Measurements from ENCODE around the gene VWC2L. TPM values are rescaled to one million over a fixed set of nuclear protein-coding genes. Genes with fewer than 3 reads are reported as not detected.

Gene VWC2L
- total RNA-seq, 1 experiment from 2014 or later, result not detected

- TF ChIP-seq ZNF425 (CRISPR knock-in tag; conservative IDR thresholded peaks at IDR 0.05), result no peak
Measured at GRCh38 chr2:214579035-214579434, 168.2 kb downstream of the VWC2L start (continued).

DNA sequence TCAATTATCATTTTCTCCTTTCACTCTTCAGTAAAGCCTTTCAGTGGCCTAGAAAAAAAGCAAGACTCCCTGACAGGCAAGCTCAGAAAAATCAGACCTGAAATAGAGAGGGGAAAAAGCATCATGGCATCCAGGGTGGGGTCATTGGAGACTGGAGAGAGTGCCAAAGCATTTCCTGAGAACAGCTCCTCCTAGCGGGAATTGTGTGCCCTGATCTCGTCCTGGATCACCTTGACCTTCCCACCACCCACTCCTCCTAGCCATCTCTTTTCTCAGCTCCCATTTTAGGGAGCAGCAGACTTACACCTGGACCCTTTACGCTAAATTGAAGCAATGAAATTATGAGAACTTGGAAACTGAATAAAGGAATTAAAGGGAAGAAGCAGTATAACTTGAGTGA lies 176.6 kb downstream of the VWC2L start:
- TF ChIP-seq CTCF (IDR thresholded peaks at IDR 0.05), result peak; percentile 49; the same call in 1 of the 2 replicates
- TF ChIP-seq ZNF121 (CRISPR knock-in tag; IDR thresholded peaks at IDR 0.05), result no peak
- no peak for TF ChIP-seq E2F5 (CRISPR knock-in tag; IDR thresholded peaks at IDR 0.05)
- TF ChIP-seq EMX1 (CRISPR knock-in tag; IDR thresholded peaks at IDR 0.05), result no peak
- no peak for TF ChIP-seq ZNF396 (CRISPR knock-in tag; IDR thresholded peaks at IDR 0.05; ENCODE audit: borderline replicate concordance)
- no peak for TF ChIP-seq STAT6 (CRISPR knock-in tag; conservative IDR thresholded peaks at IDR 0.05; ENCODE audit: low read depth)
- TF ChIP-seq OVOL2 (CRISPR knock-in tag; IDR thresholded peaks at IDR 0.05; ENCODE audit: borderline replicate concordance), result no peak
- TF ChIP-seq, protein P1, sequence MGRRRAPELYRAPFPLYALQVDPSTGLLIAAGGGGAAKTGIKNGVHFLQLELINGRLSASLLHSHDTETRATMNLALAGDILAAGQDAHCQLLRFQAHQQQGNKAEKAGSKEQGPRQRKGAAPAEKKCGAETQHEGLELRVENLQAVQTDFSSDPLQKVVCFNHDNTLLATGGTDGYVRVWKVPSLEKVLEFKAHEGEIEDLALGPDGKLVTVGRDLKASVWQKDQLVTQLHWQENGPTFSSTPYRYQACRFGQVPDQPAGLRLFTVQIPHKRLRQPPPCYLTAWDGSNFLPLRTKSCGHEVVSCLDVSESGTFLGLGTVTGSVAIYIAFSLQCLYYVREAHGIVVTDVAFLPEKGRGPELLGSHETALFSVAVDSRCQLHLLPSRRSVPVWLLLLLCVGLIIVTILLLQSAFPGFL (CRISPR knock-in tag; IDR thresholded peaks at IDR 0.05; ENCODE audit: borderline replicate concordance), result no peak
- CTCF ChIA-PET, result interaction anchor here (0.5 to 1.4 kb wide), 14 partner anchors 9 to 483 kb away, joined by 3 to 10 read pairs (median 4); partner anchors contain the start of gene VWC2L
- peaks cover 52% of the 10 kb centered on the region for H3K27me3 Mint-ChIP-seq (ENCODE audit: low read depth)
- POLR2A ChIA-PET, result no interaction called here
- H3K4me1 Mint-ChIP-seq, result no peaks in the 10 kb centered on the region
- peaks cover 3% of the 10 kb centered on the region; the same call in 1 of the 2 replicates for H3K9me3 Mint-ChIP-seq
- ATAC-seq, result peak; percentile 98
- H3K4me3 Mint-ChIP-seq, result no peak overlapping the region
- H3K36me3 Mint-ChIP-seq, result no peaks in the 10 kb centered on the region
- no peak overlapping the region for H3K27ac Mint-ChIP-seq
- DNase-seq (ENCODE audit: low spot score), result peak; percentile 49

- ChIA-PET CTCF (no interaction called here), POLR2A (no interaction called here)
- DNase-seq (ENCODE audit: low spot score) (no peak), ATAC-seq (no peak)
- no peaks in the 10 kb centered on the region for H3K4me1 Mint-ChIP-seq
- H3K36me3 Mint-ChIP-seq, result no peaks in the 10 kb centered on the region
- H3K27ac Mint-ChIP-seq, result no peak overlapping the region
- H3K9me3 Mint-ChIP-seq, result peaks cover 3% of the 10 kb centered on the region; the same call in 1 of the 2 replicates
- H3K4me3 Mint-ChIP-seq, result no peak overlapping the region
- TF ChIP-seq E2F1 (CRISPR knock-in tag; IDR thresholded peaks at IDR 0.05) (no peak), SOX15 (CRISPR knock-in tag; IDR thresholded peaks at IDR 0.05) (no peak), SMAD3 (CRISPR knock-in tag; IDR thresholded peaks at IDR 0.05; ENCODE audit: borderline replicate concordance) (no peak), OVOL2 (CRISPR knock-in tag; IDR thresholded peaks at IDR 0.05; ENCODE audit: borderline replicate concordance) (no peak), NFYB (CRISPR knock-in tag; conservative IDR thresholded peaks at IDR 0.05; ENCODE audit: low read depth) (no peak)
- TF ChIP-seq, protein P2, sequence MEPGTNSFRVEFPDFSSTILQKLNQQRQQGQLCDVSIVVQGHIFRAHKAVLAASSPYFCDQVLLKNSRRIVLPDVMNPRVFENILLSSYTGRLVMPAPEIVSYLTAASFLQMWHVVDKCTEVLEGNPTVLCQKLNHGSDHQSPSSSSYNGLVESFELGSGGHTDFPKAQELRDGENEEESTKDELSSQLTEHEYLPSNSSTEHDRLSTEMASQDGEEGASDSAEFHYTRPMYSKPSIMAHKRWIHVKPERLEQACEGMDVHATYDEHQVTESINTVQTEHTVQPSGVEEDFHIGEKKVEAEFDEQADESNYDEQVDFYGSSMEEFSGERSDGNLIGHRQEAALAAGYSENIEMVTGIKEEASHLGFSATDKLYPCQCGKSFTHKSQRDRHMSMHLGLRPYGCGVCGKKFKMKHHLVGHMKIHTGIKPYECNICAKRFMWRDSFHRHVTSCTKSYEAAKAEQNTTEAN (CRISPR knock-in tag; IDR thresholded peaks at IDR 0.05), result no peak
- peaks cover 86% of the 10 kb centered on the region for H3K27me3 Mint-ChIP-seq (ENCODE audit: low read depth)
Measured at GRCh38 chr2:214591366-214591765, 180.5 kb downstream of the VWC2L start.
